Measurements from ENCODE around the gene AKAP6.
A peak's percentile ranks its signal among the peaks of the same experiment; 100 is the strongest.
"Not testable (repeated sequence)": the region's sequence is repeated elsewhere in the genome, so short reads cannot be mapped to it uniquely, and the experiment has no call there.

The AKAP6 gene

DNA sequence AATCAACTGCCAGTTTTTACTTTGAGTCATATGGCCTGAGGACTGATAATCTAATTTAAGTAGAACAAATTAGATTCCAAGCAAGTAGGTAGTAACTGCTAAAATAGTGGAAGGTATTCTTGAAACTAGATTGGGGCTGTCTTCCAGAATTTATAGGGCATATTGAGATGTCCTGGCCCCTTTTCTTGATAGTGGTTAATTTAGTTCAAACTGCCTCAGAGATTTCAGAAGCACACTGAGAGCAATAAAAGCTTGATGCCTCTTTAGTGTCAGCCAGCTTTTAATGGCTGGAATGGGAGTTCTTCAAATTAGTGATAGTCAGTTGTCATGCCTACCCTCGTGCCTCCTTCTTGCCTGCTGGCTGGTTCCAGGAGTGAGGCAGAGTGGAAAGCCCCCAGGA is 120.5 kb downstream of the AKAP6 start:
- DNase-seq (ENCODE audit: low read depth) = no peak

DNA sequence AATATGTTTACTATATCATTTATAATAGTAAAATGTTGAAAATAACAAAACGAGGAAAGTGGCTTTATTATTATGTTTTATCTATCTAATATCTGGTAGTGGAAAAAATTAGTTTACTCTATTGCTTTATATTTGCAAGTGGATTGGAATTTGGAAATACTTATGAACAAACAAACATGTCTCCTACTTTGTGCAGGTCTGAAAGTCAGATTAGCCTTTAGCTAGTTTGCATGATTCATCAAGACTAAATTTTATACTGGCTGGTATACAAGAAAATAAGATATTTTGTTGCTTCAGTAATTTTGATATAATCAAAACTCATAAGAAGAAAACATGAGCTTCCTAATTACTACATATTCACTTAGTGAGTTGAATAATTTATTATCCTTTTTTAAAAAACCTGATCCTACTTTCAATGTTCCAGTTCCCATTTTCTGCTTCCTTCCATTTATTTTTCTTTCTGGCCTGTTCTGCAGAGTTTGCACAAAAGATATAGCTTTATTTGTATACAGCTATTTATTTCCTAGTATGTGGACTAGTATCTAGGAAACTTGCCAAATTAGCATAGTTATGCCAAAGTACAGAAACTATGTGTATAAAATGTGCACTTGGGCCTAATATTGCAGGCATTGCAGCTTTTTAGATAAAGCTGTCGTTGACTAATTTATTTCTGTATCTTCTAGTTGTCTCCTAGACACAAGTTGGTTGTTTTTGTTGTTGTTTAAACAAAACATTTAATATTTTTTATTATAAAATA is 122.0 kb downstream of the AKAP6 start:
- no peak for DNase-seq (ENCODE audit: low read depth)

GRCh38 chr14:32453857-32454810 is 125.0 kb downstream of the AKAP6 start:
- DNase-seq (ENCODE audit: low read depth) = no peak

DNA sequence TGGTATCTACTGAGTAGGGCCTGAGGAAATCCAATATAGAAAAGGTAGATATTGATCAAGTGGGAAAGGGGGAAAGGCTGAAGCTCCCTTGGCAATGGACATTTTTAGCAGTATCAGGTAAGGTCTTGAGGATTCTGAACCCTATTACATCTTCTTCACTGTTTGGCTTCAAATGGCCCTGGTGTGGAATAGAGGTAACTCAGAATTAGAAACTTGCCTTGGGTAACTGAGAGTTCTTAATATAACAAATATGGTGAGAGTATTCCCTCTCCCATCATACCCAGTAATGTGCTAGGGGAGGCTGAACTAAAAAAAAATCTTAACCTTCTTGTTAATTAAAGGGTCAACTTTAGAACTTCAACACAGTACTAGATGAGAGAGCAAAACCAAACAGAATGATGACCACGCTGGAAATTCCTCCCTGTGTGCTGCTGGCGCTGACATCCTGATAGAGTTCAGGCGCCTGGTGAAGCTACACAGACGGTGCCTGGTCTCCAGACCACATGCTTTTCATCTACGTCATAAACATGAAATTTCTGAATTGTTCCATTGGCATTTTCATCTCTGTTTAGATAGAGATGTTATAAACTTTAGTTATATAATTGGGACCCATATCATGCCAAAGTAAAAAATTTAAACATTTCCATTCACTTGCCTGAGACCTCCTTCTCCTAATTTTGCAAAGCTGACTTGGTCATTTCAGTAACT is 128.3 kb downstream of the AKAP6 start:
- no peak for DNase-seq (ENCODE audit: low read depth)

GRCh38 chr14:32458720-32459119 is 129.6 kb downstream of the AKAP6 start:
- DNase-seq (ENCODE audit: low read depth) = no peak

- DNase-seq (ENCODE audit: low read depth) = no peak
These were observed 131.2 kb downstream of the AKAP6 start for GRCh38 chr14:32460267-32460666.

DNA sequence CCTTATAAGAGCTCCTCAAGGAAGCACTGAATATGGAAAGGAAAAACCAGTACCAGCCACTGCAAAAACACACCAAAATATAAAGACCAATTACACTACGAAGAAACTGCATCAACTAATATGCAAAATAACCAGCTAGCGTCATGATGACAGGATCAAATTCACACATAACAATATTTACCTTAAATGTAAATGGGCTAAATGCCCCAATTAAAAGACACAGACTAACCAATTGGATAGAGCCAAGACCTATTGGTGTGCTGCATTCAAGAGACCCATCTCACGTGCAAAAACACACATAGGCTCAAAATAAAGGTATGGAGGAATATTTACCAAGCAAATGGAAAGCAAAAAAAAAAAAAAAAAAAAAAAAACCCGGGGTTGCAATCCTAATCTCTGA is 133.5 kb downstream of the AKAP6 start:
- not testable (repeated sequence) for DNase-seq (ENCODE audit: low read depth)

GRCh38 chr14:32468955-32469354 is 139.9 kb downstream of the AKAP6 start:
- DNase-seq (ENCODE audit: low read depth) = peak; percentile 37

DNA sequence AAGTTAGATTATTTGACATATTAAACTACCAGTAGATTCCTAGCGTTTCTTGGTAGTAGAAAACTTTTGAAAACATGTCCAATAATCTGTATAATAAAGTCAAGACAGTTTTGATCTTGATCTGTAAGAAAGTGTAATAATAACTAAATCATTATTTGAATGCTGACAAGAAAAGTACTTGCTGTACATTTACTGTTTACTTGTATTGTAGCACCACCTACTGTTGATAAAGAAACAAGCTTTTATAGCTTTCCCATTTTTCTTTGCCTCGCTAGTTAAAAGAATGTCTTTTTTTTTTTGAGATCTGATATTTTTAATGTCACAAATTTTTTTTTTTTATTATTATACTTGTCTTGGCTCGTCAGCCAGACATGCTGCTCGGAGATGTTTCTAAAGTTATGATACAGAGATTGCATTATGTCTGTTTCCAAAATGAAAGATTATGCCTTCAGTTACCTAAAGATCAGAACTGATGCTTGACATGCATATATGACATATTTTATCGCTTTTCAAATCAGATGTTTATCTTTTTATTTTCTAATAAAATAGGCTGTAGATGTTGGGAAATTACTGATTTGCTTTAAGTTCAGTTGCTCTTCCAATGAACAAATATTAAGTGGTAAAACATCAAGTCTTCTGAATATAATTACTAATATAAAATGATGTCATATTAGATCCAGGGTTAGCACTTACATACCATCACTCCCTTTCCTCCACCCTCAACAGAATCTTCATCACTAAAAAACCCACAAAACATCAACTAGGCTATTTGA is 140.5 kb downstream of the AKAP6 start:
- DNase-seq (ENCODE audit: low read depth) = no peak

DNA sequence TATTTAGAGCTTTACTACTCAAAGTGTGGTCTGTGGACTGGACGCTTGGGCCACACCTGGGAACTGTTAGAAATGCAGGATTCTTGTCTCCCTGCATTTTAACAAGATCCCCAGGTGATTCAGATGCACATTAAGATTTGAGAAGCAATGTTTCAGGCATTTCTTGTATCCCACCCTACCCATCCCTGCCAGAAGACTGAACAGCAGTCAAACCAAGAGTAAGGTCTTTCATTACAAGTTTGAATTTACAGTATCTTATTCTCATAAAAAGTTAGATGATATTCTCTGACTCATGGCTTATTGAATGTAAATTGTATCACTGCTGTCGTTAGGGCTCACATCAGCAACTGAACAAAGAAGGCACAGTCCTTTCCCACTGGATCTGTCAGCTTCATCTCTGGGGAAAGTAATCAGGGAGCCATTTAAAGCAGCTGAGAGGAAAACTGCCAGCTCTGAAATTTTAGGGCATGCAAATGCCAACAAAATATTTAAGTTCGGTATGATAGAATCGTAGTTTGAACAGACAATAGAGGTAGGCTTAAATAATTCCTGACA is 141.1 kb downstream of the AKAP6 start:
- DNase-seq (ENCODE audit: low read depth) = no peak

DNA sequence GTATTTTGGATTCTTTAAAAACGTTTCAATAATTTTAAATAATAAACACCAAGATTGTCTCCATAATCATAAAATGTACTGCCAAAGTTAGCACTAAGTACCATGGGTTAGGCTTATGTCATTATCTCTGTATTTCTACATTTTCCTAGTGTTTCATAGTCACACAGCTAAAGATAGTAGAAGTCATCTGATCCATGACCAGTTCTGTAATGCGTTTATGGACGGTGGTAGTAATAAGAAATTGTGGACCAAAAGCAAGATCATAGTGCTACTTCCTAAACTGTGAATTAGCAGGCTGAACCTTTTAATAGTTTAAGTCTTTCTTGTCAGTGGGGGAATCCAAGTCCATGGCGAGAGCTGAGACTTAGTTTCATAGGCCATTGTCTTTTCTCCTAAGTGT is 142.1 kb downstream of the AKAP6 start:
- DNase-seq (ENCODE audit: low read depth) = no peak

GRCh38 chr14:32472076-32472475 is 143.0 kb downstream of the AKAP6 start:
- no peak for DNase-seq (ENCODE audit: low read depth)

GRCh38 chr14:32472512-32473463 is 143.7 kb downstream of the AKAP6 start:
- peak; percentile 49 for DNase-seq (ENCODE audit: low read depth)

DNA sequence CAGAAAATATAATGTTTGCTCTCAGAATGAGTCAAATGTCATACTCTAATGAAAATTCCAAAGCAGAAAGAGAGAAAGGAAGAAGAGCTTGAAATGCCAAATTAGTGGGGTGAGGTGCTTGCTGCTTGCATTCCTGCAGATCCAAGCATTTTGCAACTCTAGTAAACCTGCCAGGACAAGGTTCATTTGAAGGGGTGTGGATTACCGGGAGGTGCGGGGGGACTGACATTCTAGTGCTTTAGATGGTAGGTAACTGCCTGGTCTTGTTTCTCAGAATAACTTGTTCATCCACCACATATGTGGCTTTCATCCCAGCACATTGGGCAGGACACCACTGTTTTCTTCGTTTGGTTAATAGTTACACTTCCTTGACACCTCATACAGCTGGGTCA is 144.4 kb downstream of the AKAP6 start:
- DNase-seq (ENCODE audit: low read depth) = no peak

- DNase-seq (ENCODE audit: low read depth) = no peak
These were observed 145.5 kb downstream of the AKAP6 start for GRCh38 chr14:32474478-32475195.

- no peak for DNase-seq (ENCODE audit: low read depth)
These were observed 147.4 kb downstream of the AKAP6 start for GRCh38 chr14:32476532-32476931.

- no peak for DNase-seq (ENCODE audit: low read depth)
These were observed 148.3 kb downstream of the AKAP6 start for GRCh38 chr14:32477396-32477795.

- no peak for DNase-seq (ENCODE audit: low read depth)
These were observed 149.0 kb downstream of the AKAP6 start for GRCh38 chr14:32478050-32478449.

DNA sequence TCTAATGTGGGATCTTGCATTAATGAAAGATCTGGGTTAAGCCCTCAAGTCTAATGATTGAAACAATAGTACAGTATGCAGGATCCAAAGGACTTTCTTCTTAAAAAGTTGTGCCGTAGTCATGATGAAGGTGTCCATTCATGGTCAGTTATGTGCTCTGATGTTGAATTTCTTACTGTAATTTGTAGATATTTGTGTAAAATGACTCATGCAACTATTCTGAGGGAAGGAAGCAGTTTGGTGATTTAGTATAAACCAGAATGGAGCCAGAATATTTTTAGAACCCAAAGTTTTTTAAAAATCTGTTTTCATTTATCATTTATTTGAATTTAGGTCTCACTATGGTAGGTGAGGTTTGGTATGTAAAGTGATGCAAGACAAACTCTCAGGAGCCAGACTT is 151.2 kb downstream of the AKAP6 start:
- DNase-seq (ENCODE audit: low read depth) = no peak

DNA sequence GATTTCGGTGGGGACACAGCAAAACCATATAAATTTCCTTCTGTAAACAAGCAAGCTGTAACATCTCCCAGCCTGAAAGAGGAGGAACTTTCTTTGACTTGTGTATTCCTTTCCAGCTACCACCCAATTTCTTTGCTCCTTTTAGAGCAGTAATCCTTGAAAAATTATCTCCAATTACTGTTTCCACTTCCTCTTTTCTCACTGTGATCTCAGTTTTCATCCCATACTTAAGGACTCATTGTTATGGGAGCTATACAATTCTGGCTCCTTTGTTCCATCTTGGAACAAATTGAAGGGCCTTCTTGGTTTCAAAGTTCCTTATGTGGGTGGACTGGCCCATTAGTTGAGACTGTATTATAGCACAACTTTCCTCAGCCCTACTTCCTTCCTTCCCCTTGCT is 152.6 kb downstream of the AKAP6 start:
- no peak for DNase-seq (ENCODE audit: low read depth)

Measured in HS-5 (cell line).